Lower leg skin (tissue), 3 donors: ENCODE results near the gene GPR21.

Source experiments
- POLR2A ChIP-seq, 2 donors: fragments of 450-650 bp; IDR thresholded peaks; one replicate each; pipeline ENCODE4 v1.6.1; 2016 to 2017; ENCODE audit warnings: antibody characterized with exemption in 2 of 2, mild to moderate bottlenecking in 1 of 2, moderate library complexity in 1 of 2
- TF ChIP-seq, protein P1 (sequence below), 3 donors: fragments of 450-650 bp; IDR thresholded peaks; one replicate each; pipeline ENCODE4 v1.5.1; 2016; ENCODE audit warnings: antibody characterized with exemption in 3 of 3, mild to moderate bottlenecking in 3 of 3, moderate library complexity in 2 of 3

DNA sequence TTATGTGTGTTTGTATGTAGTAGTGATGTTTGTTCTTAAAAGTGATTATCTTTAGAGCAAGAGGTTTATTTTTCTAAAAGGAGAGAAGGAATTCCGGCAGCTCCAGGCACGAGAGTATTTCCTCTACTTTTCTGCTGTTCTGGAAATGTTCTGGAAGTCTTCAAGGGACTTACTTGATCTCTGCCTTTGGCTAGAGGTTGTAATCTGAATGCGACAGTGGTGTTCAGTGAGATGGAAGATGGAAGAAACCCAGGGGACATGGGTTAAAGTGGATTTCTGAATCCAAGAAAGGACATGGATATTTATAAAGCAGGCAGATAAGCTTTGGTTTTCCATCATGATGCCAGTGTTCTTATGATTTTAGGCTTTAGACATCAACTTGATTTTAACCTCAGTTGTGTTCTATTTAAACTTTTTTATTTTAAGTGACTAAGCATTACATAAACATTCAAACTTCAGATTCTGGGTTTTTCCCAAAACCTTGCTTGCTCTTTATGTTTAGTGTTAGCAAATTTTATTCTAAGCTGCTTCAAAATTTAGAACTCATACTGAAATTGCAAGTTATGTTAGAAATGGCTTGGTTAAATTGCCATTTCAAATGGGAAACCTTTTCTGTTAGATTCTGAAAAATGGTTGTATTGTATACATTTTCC lies 3.6 kb downstream of the GPR21 start:
- no peak for TF ChIP-seq POLR2A (IDR thresholded peaks at IDR 0.05)
- TF ChIP-seq, protein P1, sequence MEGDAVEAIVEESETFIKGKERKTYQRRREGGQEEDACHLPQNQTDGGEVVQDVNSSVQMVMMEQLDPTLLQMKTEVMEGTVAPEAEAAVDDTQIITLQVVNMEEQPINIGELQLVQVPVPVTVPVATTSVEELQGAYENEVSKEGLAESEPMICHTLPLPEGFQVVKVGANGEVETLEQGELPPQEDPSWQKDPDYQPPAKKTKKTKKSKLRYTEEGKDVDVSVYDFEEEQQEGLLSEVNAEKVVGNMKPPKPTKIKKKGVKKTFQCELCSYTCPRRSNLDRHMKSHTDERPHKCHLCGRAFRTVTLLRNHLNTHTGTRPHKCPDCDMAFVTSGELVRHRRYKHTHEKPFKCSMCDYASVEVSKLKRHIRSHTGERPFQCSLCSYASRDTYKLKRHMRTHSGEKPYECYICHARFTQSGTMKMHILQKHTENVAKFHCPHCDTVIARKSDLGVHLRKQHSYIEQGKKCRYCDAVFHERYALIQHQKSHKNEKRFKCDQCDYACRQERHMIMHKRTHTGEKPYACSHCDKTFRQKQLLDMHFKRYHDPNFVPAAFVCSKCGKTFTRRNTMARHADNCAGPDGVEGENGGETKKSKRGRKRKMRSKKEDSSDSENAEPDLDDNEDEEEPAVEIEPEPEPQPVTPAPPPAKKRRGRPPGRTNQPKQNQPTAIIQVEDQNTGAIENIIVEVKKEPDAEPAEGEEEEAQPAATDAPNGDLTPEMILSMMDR (IDR thresholded peaks at IDR 0.05), result no peak
